Measurements from ENCODE around the gene PPIP5K2.
"Not testable (repeated sequence)": the region's sequence is repeated elsewhere in the genome, so short reads cannot be mapped to it uniquely, and the experiment has no call there.

Gene PPIP5K2

GRCh38 chr5:103119765-103120606, at the start of gene PPIP5K2, which contains the start of gene GIN1:
PPIP5K2 (plus strand) TSS chr5:103120301; CDS start chr5:103129590, 9,289 bp downstream.
GIN1 (minus strand) TSS chr5:103120138; CDS start chr5:103108707, 11,431 bp downstream.
- peak; percentile 94 for DNase-seq

GRCh38 chr5:103073500-103073899, 46.6 kb upstream of the PPIP5K2 start:
- not testable (repeated sequence) for DNase-seq

- DNase-seq, result no peak
These were observed 44.7 kb upstream of the PPIP5K2 start for GRCh38 chr5:103075442-103075841.

GRCh38 chr5:103079796-103080195, 40.3 kb upstream of the PPIP5K2 start:
- DNase-seq, result no peak

GRCh38 chr5:103086547-103086946, 33.6 kb upstream of the PPIP5K2 start:
- DNase-seq, result no peak

GRCh38 chr5:103089272-103089671, 30.8 kb upstream of the PPIP5K2 start:
- no peak for DNase-seq

- DNase-seq, result no peak
These were observed 29.3 kb upstream of the PPIP5K2 start for GRCh38 chr5:103090791-103091190.

GRCh38 chr5:103092676-103093075, 27.4 kb upstream of the PPIP5K2 start:
- no peak for DNase-seq

- DNase-seq, result no peak
These were observed 26.4 kb upstream of the PPIP5K2 start for GRCh38 chr5:103093727-103094126.

- no peak for DNase-seq
These were observed 25.4 kb upstream of the PPIP5K2 start for GRCh38 chr5:103094737-103095136.

GRCh38 chr5:103098993-103099392, 21.1 kb upstream of the PPIP5K2 start:
- no peak for DNase-seq

- DNase-seq, result no peak
These were observed 18.9 kb upstream of the PPIP5K2 start for GRCh38 chr5:103101079-103101750.

GRCh38 chr5:103102234-103102633, 17.9 kb upstream of the PPIP5K2 start:
- DNase-seq, result no peak

- no peak for DNase-seq
These were observed 12.0 kb upstream of the PPIP5K2 start for GRCh38 chr5:103108086-103108485.

GRCh38 chr5:103109277-103109676, 10.8 kb upstream of the PPIP5K2 start:
- no peak for DNase-seq

GRCh38 chr5:103110403-103110802, 9.7 kb upstream of the PPIP5K2 start:
- DNase-seq, result no peak

GRCh38 chr5:103111468-103111867, 8.6 kb upstream of the PPIP5K2 start:
- DNase-seq, result no peak

GRCh38 chr5:103112910-103113309, 7.2 kb upstream of the PPIP5K2 start:
- no peak for DNase-seq

GRCh38 chr5:103114440-103114839, 5.7 kb upstream of the PPIP5K2 start:
- DNase-seq, result no peak

- DNase-seq, result no peak
These were observed 2.6 kb upstream of the PPIP5K2 start for GRCh38 chr5:103117471-103117991.

- no peak for DNase-seq
These were observed 884 bp upstream of the PPIP5K2 start for GRCh38 chr5:103119070-103119764.

GRCh38 chr5:103120607-103121200, 603 bp downstream of the PPIP5K2 start:
- DNase-seq, result no peak

GRCh38 chr5:103122242-103122641, 2.1 kb downstream of the PPIP5K2 start:
- no peak for DNase-seq
